ENCODE results near the gene SASH3.

Gene SASH3

DNA sequence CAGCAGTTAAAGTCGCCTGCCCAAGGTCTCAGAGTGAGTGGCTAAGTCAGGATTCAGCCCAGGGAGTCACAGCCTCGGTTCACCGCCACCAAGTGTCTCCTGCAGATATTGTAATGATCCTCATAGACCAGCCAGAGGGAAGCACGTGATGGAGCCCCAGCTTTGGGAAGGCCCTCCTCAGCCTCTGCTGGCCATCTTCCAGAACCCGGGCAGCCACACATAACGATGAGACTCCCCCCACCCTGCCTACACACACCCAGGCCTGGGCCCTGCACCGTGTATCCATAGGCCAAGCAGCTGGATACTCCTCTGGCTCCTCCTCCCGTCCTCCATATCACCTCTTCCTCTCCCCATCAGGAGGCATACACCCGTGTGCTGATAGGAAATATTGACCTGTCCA lies 19.6 kb upstream of the SASH3 start:
- DNase-seq: no peak

DNA sequence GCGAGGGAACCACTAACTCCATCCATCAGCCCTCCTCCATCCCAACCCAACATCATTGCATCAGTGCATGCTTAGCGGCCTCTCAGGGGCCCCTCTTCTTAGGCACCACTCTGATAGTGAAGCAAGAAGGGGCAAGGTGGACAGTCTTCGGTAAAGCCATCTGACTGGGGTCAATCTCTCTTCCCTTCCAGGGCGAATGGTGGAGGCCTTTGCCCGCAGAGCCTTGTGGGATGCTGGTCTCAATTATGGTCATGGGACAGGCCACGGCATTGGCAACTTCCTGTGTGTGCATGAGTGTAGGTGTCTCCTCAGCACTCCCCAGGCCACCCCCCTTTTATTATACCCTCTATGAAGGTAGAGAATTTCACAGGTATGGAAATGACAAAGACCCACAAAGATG lies 18.8 kb upstream of the SASH3 start:
- DNase-seq: no peak

- no peak for DNase-seq
Measured at GRCh38 chrX:129761596-129761995, 18.2 kb upstream of the SASH3 start.

DNA sequence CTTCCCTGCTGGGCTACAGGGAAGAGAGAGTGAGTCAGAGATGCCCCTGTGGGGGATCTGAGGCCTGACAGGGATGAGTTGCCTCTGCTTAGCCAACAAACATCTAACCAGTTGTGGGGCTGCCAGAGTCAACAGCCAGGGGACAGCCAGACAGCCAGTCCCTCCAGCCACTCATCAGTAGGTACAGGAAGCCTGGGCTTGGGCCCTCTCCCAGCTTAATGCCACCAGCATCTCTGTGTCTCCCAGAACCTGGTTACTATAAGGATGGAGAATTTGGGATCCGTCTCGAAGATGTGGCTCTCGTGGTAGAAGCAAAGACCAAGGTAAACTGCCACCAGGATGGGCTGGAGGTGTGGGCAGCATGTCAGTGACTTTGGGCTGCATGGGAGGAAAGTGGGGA lies 17.3 kb upstream of the SASH3 start:
- no peak for DNase-seq

DNA sequence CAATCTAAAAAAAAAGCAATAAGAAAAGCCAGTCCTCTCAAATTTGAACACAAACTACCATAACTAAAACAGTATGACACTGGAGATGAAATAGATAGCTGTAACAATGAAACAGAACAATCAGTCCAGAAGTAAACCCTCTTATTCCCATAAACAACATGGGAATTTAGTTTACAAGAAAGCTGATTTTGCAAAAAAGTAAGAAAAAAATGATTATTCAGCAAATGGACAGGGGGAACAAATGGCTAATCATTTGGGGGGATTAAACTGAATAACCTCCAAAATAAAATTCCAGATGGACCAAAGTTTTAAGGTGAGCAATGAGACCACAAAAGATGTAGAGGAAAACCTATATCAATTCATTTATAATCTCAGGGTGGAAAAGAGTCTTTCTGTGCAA lies 16.1 kb upstream of the SASH3 start:
- DNase-seq: no peak

DNA sequence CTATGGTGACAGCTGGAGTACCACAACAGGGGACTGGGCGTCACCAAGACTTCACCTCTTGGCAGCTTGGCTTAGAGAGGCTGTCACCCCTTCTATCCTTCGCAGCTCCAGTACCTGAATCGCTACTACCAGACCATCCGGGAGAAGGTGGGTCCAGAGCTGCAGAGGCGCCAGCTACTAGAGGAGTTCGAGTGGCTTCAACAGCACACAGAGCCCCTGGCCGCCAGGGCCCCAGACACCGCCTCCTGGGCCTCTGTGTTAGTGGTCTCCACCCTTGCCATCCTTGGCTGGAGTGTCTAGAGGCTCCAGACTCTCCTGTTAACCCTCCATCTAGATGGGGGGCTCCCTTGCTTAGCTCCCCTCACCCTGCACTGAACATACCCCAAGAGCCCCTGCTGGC lies 11.6 kb upstream of the SASH3 start:
- DNase-seq: no peak

DNA sequence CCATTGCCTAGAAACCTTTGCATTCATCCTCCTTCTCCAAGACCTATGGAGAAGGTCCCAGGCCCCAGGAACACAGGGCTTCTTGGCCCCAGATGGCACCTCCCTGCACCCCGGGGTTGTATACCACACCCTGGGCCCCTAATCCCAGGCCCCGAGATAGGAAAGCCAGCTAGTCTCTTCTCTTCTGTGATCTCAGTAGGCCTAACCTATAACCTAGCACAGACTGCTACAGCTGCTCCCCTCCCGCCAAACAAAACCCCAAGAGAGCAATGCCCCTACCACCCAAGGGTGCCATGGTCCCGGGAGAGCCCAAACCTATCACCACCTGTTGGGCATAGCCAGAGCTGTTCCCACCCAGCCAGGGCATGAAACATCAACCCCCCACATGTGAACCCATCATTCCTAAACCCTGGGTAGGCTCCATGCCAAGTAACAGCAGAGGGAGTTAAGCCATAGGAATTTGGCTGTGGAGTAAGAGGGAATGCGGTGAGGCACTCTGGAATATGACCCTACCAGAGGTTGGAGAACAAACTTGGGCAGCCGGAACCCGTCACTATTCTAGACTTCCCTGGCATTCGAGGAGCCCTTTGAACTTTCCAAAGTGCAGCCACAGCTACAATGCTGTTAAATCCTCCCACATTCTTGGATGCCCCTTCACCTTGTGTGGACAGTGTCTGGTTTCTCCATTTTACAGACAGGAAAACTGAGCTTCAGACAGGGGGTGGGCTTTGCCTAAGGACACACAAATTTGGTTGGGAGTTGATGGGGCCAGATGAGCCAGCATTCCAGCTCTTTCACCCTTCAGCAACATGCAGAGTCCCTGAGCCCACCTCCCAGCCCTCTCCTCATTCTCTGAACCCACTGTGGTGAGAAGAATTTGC lies 10.9 kb upstream of the SASH3 start:
- DNase-seq: no peak

GRCh38 chrX:129769467-129770154 lies 10.1 kb upstream of the SASH3 start:
- DNase-seq: no peak

- DNase-seq: no peak
Measured at GRCh38 chrX:129771266-129771995, 8.3 kb upstream of the SASH3 start.

DNA sequence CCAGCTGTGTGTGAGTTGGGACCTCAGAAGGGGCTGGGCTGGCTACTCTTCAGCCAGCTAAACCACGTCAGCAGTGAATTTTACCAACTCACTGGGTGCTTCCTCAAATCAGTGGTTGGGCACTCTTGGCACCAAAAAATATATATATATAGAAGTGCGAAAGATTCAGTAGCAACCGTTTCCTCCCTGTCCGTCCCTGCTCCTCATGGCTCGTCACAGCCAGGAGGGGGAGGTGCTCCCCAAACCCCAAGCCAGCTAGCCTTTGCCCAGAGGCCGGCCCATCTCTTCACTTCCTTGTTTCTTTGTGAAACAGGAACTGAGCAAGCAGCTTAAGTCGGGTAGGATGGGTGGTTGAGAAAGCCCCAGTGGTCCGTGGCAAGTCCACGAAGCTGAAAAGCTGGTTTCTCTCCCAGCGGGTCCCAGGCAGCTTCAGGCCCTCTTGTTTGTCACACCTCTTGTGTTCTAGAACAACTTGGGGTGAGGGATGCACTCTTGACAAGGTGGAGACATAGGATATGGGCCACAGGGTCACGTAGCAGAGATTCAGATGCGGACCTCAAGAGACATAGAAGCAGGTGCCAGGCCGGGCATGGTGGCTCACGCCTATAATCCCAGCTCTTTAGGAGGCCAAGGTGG lies 6.8 kb upstream of the SASH3 start:
- DNase-seq: peak; percentile 80 to 90

- DNase-seq: no peak
Measured at GRCh38 chrX:129773649-129774458, 5.9 kb upstream of the SASH3 start.

- peak; percentile 34 to 83 for DNase-seq
Measured at GRCh38 chrX:129777218-129778030, 2.3 kb upstream of the SASH3 start.

DNA sequence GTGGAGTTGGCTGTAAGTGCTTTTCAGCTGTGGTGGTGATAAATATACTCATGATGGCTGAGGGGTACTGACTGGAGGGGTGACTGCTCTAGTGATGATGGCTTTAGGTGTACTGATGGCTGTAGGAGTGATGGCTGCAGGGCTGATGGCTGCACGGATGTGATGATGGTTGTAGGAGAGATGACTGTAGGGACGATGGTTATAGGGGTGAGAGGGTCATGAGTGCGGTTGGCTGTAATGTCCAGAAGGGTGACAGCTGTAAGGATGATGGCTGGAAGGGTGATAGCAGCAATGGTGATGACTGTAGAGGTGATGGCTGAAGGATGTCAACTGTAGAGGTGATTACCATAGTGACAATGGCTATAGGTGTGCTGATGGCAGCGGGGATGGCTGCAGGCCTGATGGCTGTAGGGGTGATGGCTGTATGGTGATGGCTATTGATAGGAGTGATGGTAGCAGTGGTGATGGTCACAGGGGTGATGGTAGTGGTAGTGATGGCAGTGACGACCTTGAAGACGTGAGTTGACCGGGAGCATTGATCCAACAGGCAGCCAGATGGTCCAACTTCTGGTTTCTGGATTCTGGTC lies 570 bp upstream of the SASH3 start:
- no peak for DNase-seq

GRCh38 chrX:129780441-129781105 lies 824 bp downstream of the SASH3 start:
- no peak for DNase-seq

DNA sequence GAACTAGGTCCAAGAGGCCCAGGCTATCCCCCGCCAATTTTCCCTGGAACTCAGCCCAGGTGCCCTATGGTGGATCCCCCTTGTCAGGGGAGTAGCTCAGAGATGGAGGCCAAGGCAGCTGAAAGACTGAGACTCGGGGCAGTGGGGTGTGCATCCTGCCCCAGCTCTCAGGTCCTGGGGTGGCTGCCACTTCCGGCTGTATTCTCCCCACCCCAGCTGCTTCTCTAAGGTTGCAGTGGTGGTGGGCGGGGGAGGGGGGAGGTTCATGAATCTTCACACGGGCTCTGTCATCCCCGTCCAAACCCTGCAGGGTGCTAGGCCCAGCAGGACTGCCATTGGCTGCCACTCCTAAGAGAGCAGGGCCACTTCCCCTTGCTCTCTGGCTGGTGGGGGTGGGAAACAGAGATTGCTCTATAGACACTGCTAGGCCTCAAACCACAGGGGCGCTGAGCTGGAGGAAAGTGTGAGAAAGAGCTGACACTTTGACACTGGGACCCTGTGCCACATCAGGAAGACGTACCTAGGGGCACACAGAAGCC lies 1.5 kb downstream of the SASH3 start:
- peak; percentile 60 to 85 for DNase-seq

DNA sequence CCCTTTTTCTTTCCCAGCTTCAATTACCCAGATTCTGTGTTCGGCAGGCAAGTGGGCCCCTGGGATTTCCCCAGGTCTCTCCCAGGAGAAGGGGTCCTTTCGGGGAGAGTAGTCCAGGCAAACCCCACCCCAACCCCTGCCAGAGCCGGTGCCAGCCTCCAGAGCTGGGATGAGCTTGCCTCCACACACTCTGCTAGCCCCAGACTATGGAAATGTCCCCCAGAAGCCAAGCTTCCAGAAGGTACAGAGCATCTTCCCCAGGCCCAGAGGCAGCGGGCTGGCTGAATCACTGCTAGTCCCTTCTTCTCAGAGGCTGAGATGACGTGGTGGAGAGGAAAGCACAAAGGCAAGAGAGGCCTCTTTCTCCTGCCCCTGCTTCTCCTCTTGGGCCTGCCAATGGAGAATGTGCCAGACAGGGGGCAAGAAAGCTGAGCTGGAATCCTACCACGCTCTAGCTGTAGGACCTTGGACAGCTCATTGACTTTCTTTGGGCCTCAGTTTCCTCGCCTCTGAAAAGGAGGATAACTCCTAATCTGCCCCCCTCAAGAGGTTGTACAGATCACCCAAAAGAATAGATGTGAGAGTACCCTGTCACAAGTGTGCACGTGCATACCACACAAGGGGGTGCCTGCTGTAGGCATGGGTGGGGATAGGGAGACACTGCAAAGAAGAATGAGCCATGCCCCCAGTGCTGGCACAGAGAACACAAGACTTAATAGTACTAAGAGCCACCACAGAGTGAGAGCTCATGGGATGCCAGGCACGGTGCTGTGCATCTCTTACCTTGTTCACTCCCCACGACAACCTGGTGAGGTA lies 2.1 kb downstream of the SASH3 start:
- no peak for DNase-seq

DNA sequence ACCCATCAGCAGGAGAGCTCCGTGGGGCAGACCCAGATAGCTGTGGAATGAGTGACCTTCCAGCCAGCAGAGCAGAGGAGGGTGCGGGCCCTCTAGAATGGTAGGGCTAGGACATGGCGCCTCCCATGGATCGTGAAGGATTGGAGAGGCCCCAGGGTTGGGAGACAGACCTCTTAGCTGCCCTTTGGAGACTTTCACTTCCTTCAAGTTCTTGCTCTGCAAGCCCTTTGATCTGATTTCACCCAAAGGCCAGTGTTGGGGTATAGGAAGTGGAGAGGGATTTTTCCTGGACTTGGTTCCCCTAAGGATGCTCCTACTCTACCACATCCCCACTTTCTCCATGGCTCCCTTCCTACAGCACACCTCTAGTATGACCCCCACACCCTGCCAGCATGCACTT lies 3.0 kb downstream of the SASH3 start:
- DNase-seq: peak in 1 of 2 donors; percentile 38

GRCh38 chrX:129783291-129783713 lies 3.6 kb downstream of the SASH3 start:
- no peak for DNase-seq

GRCh38 chrX:129784371-129784770 lies 4.6 kb downstream of the SASH3 start:
- peak; percentile 70 to 77 for DNase-seq
